ENCODE data around the gene SSH2.

The SSH2 gene

DNA sequence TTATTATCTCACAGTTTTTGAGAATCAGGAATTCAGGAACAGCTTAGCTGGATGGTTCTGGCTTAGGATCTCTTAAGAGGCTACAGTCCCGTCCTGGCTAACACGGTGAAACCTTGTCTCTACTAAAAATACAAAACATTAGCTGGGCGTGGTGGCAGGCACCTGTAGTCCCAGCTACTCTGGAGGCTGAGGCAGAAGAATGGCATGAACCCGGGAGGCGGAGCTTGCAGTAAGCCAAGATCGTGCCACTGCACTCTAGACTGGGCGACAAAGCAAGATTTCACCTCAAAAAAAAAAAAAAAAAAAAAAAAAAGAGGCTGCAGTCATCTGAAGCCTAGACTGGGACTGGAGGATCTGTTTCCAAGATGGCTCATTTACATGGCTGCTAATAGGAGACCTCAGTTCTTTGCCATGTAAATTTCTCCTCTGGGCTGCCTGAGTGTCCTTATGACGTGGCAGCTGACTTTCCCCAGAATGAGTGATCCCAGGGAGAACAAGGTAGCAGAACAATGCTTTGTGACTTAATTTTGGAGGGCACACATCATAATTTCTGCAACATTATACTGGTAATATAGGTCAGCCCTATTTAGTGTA is 211.5 kb downstream of the SSH2 start:
- Histone ChIP-seq H3K36me3 (no peaks in the 10 kb centered on the region), H3K27me3 (no peaks in the 10 kb centered on the region), H3K4me1 (no peaks in the 10 kb centered on the region), H3K4me3 (no peak overlapping the region), H3K9me3 (no peaks in the 10 kb centered on the region), H3K27ac (no peak overlapping the region)
- intact Hi-C loops (cut with DNase I; ENCODE audit: low total_unique reads) = no loop called here
- TF ChIP-seq, protein P1, sequence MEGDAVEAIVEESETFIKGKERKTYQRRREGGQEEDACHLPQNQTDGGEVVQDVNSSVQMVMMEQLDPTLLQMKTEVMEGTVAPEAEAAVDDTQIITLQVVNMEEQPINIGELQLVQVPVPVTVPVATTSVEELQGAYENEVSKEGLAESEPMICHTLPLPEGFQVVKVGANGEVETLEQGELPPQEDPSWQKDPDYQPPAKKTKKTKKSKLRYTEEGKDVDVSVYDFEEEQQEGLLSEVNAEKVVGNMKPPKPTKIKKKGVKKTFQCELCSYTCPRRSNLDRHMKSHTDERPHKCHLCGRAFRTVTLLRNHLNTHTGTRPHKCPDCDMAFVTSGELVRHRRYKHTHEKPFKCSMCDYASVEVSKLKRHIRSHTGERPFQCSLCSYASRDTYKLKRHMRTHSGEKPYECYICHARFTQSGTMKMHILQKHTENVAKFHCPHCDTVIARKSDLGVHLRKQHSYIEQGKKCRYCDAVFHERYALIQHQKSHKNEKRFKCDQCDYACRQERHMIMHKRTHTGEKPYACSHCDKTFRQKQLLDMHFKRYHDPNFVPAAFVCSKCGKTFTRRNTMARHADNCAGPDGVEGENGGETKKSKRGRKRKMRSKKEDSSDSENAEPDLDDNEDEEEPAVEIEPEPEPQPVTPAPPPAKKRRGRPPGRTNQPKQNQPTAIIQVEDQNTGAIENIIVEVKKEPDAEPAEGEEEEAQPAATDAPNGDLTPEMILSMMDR (IDR thresholded peaks at IDR 0.05) = no peak
- no peak for DNase-seq

DNA sequence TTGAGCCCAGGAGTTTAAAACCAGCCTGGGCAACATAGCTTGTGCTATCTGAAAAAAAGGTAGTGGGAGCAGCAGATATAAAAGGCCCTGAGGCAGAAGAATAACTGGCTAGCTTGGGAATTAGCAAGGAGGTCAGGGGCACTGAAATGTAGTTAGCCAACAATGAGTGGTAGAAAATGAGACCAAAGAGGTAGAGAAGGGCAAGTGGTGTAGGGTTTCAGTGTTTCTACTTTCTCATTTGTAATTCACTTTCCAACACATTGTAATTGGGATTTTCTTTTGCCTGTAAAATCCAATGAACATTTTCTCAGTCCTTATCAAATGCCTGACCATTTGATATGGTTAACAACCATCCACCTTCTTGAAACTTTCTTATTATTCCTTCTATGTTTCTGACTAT is 212.2 kb downstream of the SSH2 start:
- no peaks in the 10 kb centered on the region for H3K4me1 ChIP-seq
- H3K9me3 ChIP-seq = no peaks in the 10 kb centered on the region
- TF ChIP-seq, protein P1 (IDR thresholded peaks at IDR 0.05) = no peak
- H3K27me3 ChIP-seq = no peaks in the 10 kb centered on the region
- no peaks in the 10 kb centered on the region for H3K36me3 ChIP-seq
- no peak for DNase-seq
- H3K27ac ChIP-seq = no peak overlapping the region
- intact Hi-C loops (cut with DNase I; ENCODE audit: low total_unique reads) = no loop called here
- no peak overlapping the region for H3K4me3 ChIP-seq

DNA sequence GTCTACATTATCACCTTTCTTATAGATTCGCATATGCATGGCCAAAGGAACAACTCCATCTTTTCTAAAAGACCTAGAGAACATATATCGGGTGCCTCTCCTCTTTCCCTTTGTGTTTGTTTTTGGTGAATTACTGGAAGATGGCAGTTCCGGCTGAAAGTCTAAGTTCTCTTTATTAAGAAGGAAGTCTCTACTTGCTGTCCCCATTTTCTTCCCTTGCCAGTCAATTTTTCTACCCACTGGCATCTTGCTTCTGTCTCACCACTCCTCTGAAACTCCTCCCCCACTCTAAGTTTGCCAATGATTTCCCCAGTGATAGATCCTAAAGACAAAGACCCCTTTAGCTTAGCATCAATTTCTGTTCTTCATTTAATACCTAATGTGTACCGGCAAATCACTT is 213.5 kb downstream of the SSH2 start:
- Histone ChIP-seq H3K4me1 (no peaks in the 10 kb centered on the region), H3K9me3 (no peaks in the 10 kb centered on the region), H3K4me3 (no peak overlapping the region), H3K27me3 (no peaks in the 10 kb centered on the region), H3K36me3 (no peaks in the 10 kb centered on the region), H3K27ac (no peak overlapping the region)
- DNase-seq = no peak
- intact Hi-C loops (cut with DNase I; ENCODE audit: low total_unique reads) = no loop called here
- TF ChIP-seq, protein P1 (IDR thresholded peaks at IDR 0.05) = no peak

DNA sequence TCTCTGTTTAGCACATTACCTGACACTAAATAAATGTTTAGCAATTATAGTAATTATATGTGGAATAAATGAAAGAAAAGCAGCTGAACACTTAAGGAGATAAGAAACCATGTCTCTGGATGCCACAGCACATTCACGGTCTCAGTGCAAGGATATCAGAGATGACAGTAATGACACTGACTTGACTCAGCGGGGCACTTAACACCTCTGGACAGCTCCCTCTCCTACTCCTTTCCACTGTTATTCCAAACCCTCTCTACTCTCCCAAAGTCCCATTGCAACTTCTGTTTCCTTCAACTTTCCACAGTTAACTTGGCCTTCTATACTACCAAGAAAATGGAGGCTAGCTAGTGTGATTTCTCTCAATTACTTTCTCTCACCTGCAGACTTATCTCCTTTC is 214.3 kb downstream of the SSH2 start:
- DNase-seq = no peak
- Histone ChIP-seq H3K4me1 (peaks cover 0 to 2% (median 0%) of the 10 kb centered on the region in 4 donors), H3K4me3 (no peak overlapping the region), H3K27me3 (no peaks in the 10 kb centered on the region), H3K9me3 (no peaks in the 10 kb centered on the region), H3K36me3 (no peaks in the 10 kb centered on the region), H3K27ac (no peak overlapping the region)
- intact Hi-C loops (cut with DNase I; ENCODE audit: low total_unique reads) = no loop called here
- TF ChIP-seq, protein P1 (IDR thresholded peaks at IDR 0.05) = no peak

DNA sequence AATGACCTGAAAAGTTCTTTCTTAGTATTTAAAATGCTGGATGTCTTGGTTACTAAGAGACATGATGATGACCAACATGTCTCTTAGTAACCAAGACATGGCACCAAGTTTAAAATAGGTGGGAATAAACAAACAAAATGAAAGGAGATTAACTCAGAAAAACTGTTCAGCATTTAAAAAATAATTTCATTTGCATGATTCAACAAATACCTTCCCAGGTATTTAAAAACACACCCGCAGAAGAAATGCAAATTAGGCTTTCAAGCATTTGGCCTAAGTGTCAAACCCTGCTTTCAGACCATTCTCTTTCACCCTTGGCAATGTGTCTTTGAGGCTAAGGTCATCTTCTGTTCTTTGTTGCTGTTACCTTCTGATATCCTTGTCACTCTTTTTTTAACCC is 215.9 kb downstream of the SSH2 start:
- intact Hi-C loops (cut with DNase I; ENCODE audit: low total_unique reads) = no loop called here
- H3K4me3 ChIP-seq = no peak overlapping the region
- H3K27me3 ChIP-seq = no peaks in the 10 kb centered on the region
- no peak overlapping the region for H3K27ac ChIP-seq
- DNase-seq = no peak
- no peaks in the 10 kb centered on the region for H3K9me3 ChIP-seq
- TF ChIP-seq, protein P1 (IDR thresholded peaks at IDR 0.05) = no peak
- H3K36me3 ChIP-seq = no peaks in the 10 kb centered on the region
- H3K4me1 ChIP-seq = peaks cover 0 to 18% (median 4%) of the 10 kb centered on the region in 4 donors

DNA sequence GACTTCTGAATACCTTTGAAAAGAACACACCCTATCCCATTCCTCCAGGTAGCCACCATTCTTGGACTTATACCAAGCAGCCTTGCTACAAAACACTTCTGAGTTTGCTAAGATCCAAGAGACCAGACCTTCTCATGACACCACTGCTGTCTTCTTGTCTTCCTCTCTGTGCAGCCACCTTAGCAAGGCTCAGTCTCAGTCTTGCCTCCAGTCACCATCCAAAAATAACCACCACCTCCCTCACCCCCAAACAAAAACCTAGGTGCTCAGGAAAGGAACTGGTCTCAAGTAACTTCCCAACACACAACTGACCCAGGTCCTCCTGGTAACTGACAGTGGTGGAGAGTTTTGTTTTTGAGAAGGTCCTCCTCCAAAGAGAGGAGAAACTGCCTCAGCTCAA is 216.4 kb downstream of the SSH2 start:
- no peaks in the 10 kb centered on the region for H3K9me3 ChIP-seq
- DNase-seq = no peak
- intact Hi-C loops (cut with DNase I; ENCODE audit: low total_unique reads) = no loop called here
- H3K27me3 ChIP-seq = no peaks in the 10 kb centered on the region
- no peak overlapping the region for H3K4me3 ChIP-seq
- H3K27ac ChIP-seq = no peak overlapping the region
- H3K4me1 ChIP-seq = peaks cover 0 to 19% (median 4%) of the 10 kb centered on the region in 4 donors
- TF ChIP-seq, protein P1 (IDR thresholded peaks at IDR 0.05) = no peak
- H3K36me3 ChIP-seq = no peaks in the 10 kb centered on the region

All from tibial artery (tissue), 4 donors.